Astrocyte of the cerebellum (primary cell): Measurements from ENCODE around the gene NOTUM.
"Not testable (repeated sequence)": the region's sequence is repeated elsewhere in the genome, so short reads cannot be mapped to it uniquely, and the experiment has no call there.

ENCODE experiments used
- DNase-seq: peaks from one replicate; pipeline ENCODE4 v3.0.0-alpha.2; 2011; ENCODE audit warnings: low read depth
- H3K4me3 ChIP-seq: 2 replicates; pipeline ENCODE4 v1.5.1; 2011; ENCODE audit warnings: mild to moderate bottlenecking, low read depth, low read length, moderate library complexity
- CTCF ChIP-seq: IDR thresholded peaks from 2 replicates; pipeline ENCODE4 v1.5.1; 2012; ENCODE audit warnings: low read length, low read depth, moderate library complexity, mild to moderate bottlenecking; ENCODE audit errors: missing control alignments
- in situ Hi-C: cut with HindIII; loops from 2 replicates; pipeline ENCODE4 v1.10.0; 2017; ENCODE audit warnings: low sequenced_read_pairs

NOTUM gene

GRCh38 chr17:81955756-81956544, 5.0 kb downstream of the NOTUM start:
- in situ Hi-C loops = no loop called here
- DNase-seq = no peak
- no peak for TF ChIP-seq CTCF
- H3K4me3 ChIP-seq = no peak overlapping the region

- TF ChIP-seq CTCF = no peak
- in situ Hi-C loops = no loop called here
- DNase-seq = no peak
- no peak overlapping the region for H3K4me3 ChIP-seq
Measured at GRCh38 chr17:81955058-81955681, 5.8 kb downstream of the NOTUM start.

- no peak overlapping the region for H3K4me3 ChIP-seq
- in situ Hi-C loops = no loop called here
- TF ChIP-seq CTCF = no peak
- DNase-seq = no peak
Measured at GRCh38 chr17:81954131-81955057, 6.6 kb downstream of the NOTUM start.

GRCh38 chr17:81953443-81953842, 7.5 kb downstream of the NOTUM start:
- H3K4me3 ChIP-seq, DNase-seq, in situ Hi-C loops: not testable (repeated sequence)

- H3K4me3 ChIP-seq = no peak overlapping the region
- no peak for DNase-seq
- no peak for TF ChIP-seq CTCF
- in situ Hi-C loops = no loop called here
Measured at GRCh38 chr17:81952792-81953228, 8.2 kb downstream of the NOTUM start.

- in situ Hi-C loops = no loop called here
- H3K4me3 ChIP-seq = no peak overlapping the region
- no peak for TF ChIP-seq CTCF
- no peak for DNase-seq
Measured at GRCh38 chr17:81951785-81952684, 9.0 kb downstream of the NOTUM start.
